Ishikawa (cell line): ENCODE results near the gene EFS.

Source experiments
- CEBPB ChIP-seq: IDR thresholded peaks from 2 replicates; pipeline ENCODE4 v1.6.1; 2012
- CREB1 ChIP-seq: IDR thresholded peaks from 2 replicates; pipeline ENCODE4 v1.6.1; 2012; ENCODE audit warnings: low read depth
- EP300 ChIP-seq: IDR thresholded peaks from 2 replicates; pipeline ENCODE4 v1.6.1; 2012; ENCODE audit warnings: borderline replicate concordance
- MAX ChIP-seq: IDR thresholded peaks from 2 replicates; pipeline ENCODE4 v1.6.1; 2012
- RAD21 ChIP-seq: IDR thresholded peaks from 2 replicates; pipeline ENCODE4 v1.6.1; 2012; ENCODE audit warnings: low read depth
- REST ChIP-seq: IDR thresholded peaks from 2 replicates; pipeline ENCODE4 v1.6.1; 2012; ENCODE audit warnings: low read depth, mild to moderate bottlenecking
- TAF1 ChIP-seq: IDR thresholded peaks from 2 replicates; pipeline ENCODE4 v1.6.1; 2012; ENCODE audit warnings: low read depth, mild to moderate bottlenecking
- TCF12 ChIP-seq: IDR thresholded peaks from 2 replicates; pipeline ENCODE4 v1.6.1; 2012; ENCODE audit warnings: low read depth
- TEAD4 ChIP-seq: IDR thresholded peaks from 2 replicates; pipeline ENCODE4 v1.6.1; 2012

- TF ChIP-seq TAF1 (no peak), EP300 (no peak), CEBPB (no peak), MAX (no peak), REST (no peak), TEAD4 (no peak), CREB1 (no peak), RAD21 (no peak), TCF12 (no peak)
Measured at GRCh38 chr14:23354990-23355389, 10.0 kb downstream of the EFS start.
